MCF 10A (cell line): ENCODE measurements around the gene TXNRD1. TPM values are rescaled to one million over a fixed set of nuclear protein-coding genes. Genes with fewer than 3 reads are reported as not detected.

Source experiments
- Bru-seq: library from RNA; stranded (reverse); fragments of 400-500 nt; gene quantifications from one replicate; lab custom pipeline; 2021; lab: Mats Ljungman, UMichigan
- BruChase-seq, 2 experiments: library from RNA; stranded (reverse); fragments of 400-500 nt; gene quantifications; one replicate each; lab custom pipeline; 2021; lab: Mats Ljungman, UMichigan
- BruUV-seq: library from RNA; stranded (reverse); fragments of 400-500 nt; replicated peaks from 2 replicates; lab custom pipeline; 2021; lab: Mats Ljungman, UMichigan
- CTCF ChIA-PET: fragments of 300-600 bp; sonication (Branson Sonifier 250); formaldehyde crosslinking; extraction: SDS; loops from one replicate; lab custom pipeline; 2021; ENCODE audit warnings: antibody characterized with exemption, inconsistent platforms; lab: Yijun Ruan, JAX
- POLR2A ChIA-PET: fragments of 300-600, 350-650 bp; sonication (Branson Sonifier 250); formaldehyde crosslinking; extraction: SDS; loops from one replicate; lab custom pipeline; 2020; ENCODE audit warnings: antibody characterized with exemption, inconsistent platforms; lab: Yijun Ruan, JAX
- DNase-seq: peaks from one replicate; pipeline ENCODE4 v3.0.0-alpha.2; 2018; ENCODE audit not compliant: unreplicated experiment
- H3K27ac Mint-ChIP-seq: one replicate; pipeline ENCODE4 v1.8.0; 2022; ENCODE audit warnings: mild to moderate bottlenecking, low read depth, mixed read lengths; ENCODE audit not compliant: unreplicated experiment
- H3K27me3 Mint-ChIP-seq: one replicate; pipeline ENCODE4 v1.8.0; 2022; ENCODE audit warnings: mixed read lengths; ENCODE audit not compliant: insufficient read depth, unreplicated experiment
- H3K36me3 Mint-ChIP-seq: one replicate; pipeline ENCODE4 v1.8.0; 2022; ENCODE audit warnings: mild to moderate bottlenecking, moderate library complexity, mixed read lengths; ENCODE audit not compliant: insufficient read depth, unreplicated experiment
- H3K4me1 Mint-ChIP-seq: one replicate; pipeline ENCODE4 v1.8.0; 2022; ENCODE audit warnings: mixed read lengths; ENCODE audit not compliant: insufficient read depth, unreplicated experiment
- H3K4me3 Mint-ChIP-seq: one replicate; pipeline ENCODE4 v1.8.0; 2022; ENCODE audit warnings: mild to moderate bottlenecking, moderate library complexity, mixed read lengths; ENCODE audit not compliant: unreplicated experiment
- H3K9me3 Mint-ChIP-seq: one replicate; pipeline ENCODE4 v1.8.0; 2022; ENCODE audit warnings: mixed read lengths; ENCODE audit not compliant: unreplicated experiment
- intact Hi-C: fragments of 100-400 bp; cut with micrococcal nuclease; formaldehyde crosslinking; loops from 2 replicates; pipeline ENCODE4 v1.14.1; 2022
- long read RNA-seq: library from polyadenylated mRNA; stranded (forward); transcript quantifications from one replicate; pipeline ENCODE4 v2.0.0, GENCODE V29; 2022
- total RNA-seq: library from RNA; stranded (reverse); gene quantifications from 2 replicates; pipeline ENCODE4 v1.2.3, GENCODE V29; 2022
- TF ChIP-seq, protein P1 (sequence below): fragments of 200-600 bp; IDR thresholded peaks from one replicate; pipeline ENCODE4 v1.8.0; 2022; ENCODE audit warnings: antibody characterized with exemption, mild to moderate bottlenecking; ENCODE audit not compliant: unreplicated experiment

The TXNRD1 gene
- total RNA-seq (64.0 and 82.8 TPM in 2 replicates), Bru-seq, nascent RNA (percentile 87 among the genes with signal in this experiment), BruChase-seq, experiment 1, labeled RNA remaining after a 6-hour chase (percentile 88 among the genes with signal in this experiment), BruChase-seq, experiment 2, labeled RNA remaining after a 2-hour chase (percentile 85 among the genes with signal in this experiment)
- long read RNA-seq, transcript TXNRD1-214 (15 exons, 3,974 nt): minor isoform, 29 of 156 reads
- long read RNA-seq, transcript TXNRD1-205 (15 exons, 3,930 nt): major isoform, 59 of 156 reads
- long read RNA-seq, partial matches to known transcripts: 40 of 156 reads
- long read RNA-seq, other reads (novel, unspliced or antisense): 26 of 156 reads

GRCh38 chr12:104215638-104216297, at the start of gene TXNRD1:
TXNRD1 (plus strand) TSS chr12:104215779; CDS start chr12:104215803, 24 bp downstream.
- no TSS peak for BruUV-seq
- CTCF ChIA-PET: interaction anchor here (1.8 kb wide), 1 partner anchor 13 kb away, joined by 7 read pairs; no protein-coding TSS in a partner anchor
- Mint-ChIP-seq H3K9me3 (no peaks in the 10 kb centered on the region), H3K27me3 (no peaks in the 10 kb centered on the region), H3K36me3 (peaks cover 12% of the 10 kb centered on the region), H3K4me1 (peaks cover 20% of the 10 kb centered on the region), H3K4me3 (no peak within 1 kb of the TSS), H3K27ac (peak within 1 kb of the TSS; percentile 6)
- TF ChIP-seq, protein P1, sequence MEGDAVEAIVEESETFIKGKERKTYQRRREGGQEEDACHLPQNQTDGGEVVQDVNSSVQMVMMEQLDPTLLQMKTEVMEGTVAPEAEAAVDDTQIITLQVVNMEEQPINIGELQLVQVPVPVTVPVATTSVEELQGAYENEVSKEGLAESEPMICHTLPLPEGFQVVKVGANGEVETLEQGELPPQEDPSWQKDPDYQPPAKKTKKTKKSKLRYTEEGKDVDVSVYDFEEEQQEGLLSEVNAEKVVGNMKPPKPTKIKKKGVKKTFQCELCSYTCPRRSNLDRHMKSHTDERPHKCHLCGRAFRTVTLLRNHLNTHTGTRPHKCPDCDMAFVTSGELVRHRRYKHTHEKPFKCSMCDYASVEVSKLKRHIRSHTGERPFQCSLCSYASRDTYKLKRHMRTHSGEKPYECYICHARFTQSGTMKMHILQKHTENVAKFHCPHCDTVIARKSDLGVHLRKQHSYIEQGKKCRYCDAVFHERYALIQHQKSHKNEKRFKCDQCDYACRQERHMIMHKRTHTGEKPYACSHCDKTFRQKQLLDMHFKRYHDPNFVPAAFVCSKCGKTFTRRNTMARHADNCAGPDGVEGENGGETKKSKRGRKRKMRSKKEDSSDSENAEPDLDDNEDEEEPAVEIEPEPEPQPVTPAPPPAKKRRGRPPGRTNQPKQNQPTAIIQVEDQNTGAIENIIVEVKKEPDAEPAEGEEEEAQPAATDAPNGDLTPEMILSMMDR: no peak
- POLR2A ChIA-PET: interaction anchor here (8.9 kb wide), 1 partner anchor 73 kb away, joined by 417 read pairs; no protein-coding TSS in a partner anchor
- intact Hi-C loops: no loop called here
- no peak for DNase-seq

- TF ChIP-seq, protein P1: no peak
- Mint-ChIP-seq H3K4me3 (no peak overlapping the region), H3K36me3 (peaks cover 6% of the 10 kb centered on the region), H3K27ac (no peak overlapping the region), H3K27me3 (no peaks in the 10 kb centered on the region), H3K9me3 (no peaks in the 10 kb centered on the region), H3K4me1 (peaks cover 9% of the 10 kb centered on the region)
- intact Hi-C loops: no loop called here
- ChIA-PET CTCF (interaction anchor here (0.7 to 0.8 kb wide), 2 partner anchors 109 to 296 kb away, joined by 4 read pairs; no protein-coding TSS in a partner anchor), POLR2A (interaction anchor here (1.1 to 1.6 kb wide), 3 partner anchors 12 to 54 kb away, joined by 3 read pairs; partner anchors contain the start of gene NFYB)
- DNase-seq: no peak
- no TSS peak for BruUV-seq
Measured at GRCh38 chr12:104165801-104166200, 49.8 kb upstream of the TXNRD1 start.

- POLR2A ChIA-PET: interaction anchor here (0.6 to 1.6 kb wide), 3 partner anchors 11 to 131 kb away, joined by 3 read pairs; no protein-coding TSS in a partner anchor
- no peak for DNase-seq
- TF ChIP-seq, protein P1: no peak
- Mint-ChIP-seq H3K27me3 (no peaks in the 10 kb centered on the region), H3K36me3 (peaks cover under 1% of the 10 kb centered on the region), H3K9me3 (no peaks in the 10 kb centered on the region), H3K27ac (no peak overlapping the region), H3K4me3 (no peak overlapping the region), H3K4me1 (peaks cover 9% of the 10 kb centered on the region)
- intact Hi-C loops: no loop called here
- CTCF ChIA-PET: interaction anchor here (0.7 kb wide), 1 partner anchor 109 kb away, joined by 4 read pairs; no protein-coding TSS in a partner anchor
- BruUV-seq: no TSS peak
Measured at GRCh38 chr12:104166465-104166864, 49.1 kb upstream of the TXNRD1 start.
